NCI-H345 (cell line): ENCODE data around the gene CD24.
"Not testable (repeated sequence)": the region's sequence is repeated elsewhere in the genome, so short reads cannot be mapped to it uniquely, and the experiment has no call there.

ENCODE experiments used
- DNase-seq: peaks from one replicate; lab custom pipeline; 2025; lab: John Stamatoyannopoulos, UW

Gene CD24

GRCh38 chr6:106974336-106974998 is at the start of gene CD24:
TSS of gene CD24 (minus strand) at chr6:106974729. CDS start at chr6:106974646, 83 bp downstream.
- DNase-seq = peak; percentile 83

- DNase-seq = no peak
Measured at GRCh38 chr6:107021446-107022185, 47.1 kb upstream of the CD24 start.

- no peak for DNase-seq
Measured at GRCh38 chr6:107020239-107020638, 45.7 kb upstream of the CD24 start.

GRCh38 chr6:107019628-107020027 is 45.1 kb upstream of the CD24 start:
- not testable (repeated sequence) for DNase-seq

GRCh38 chr6:107019047-107019446 is 44.5 kb upstream of the CD24 start:
- DNase-seq = no peak

GRCh38 chr6:107009499-107009898 is 35.0 kb upstream of the CD24 start:
- DNase-seq = no peak

- peak; percentile 62 for DNase-seq
Measured at GRCh38 chr6:106997392-106998158, 23.0 kb upstream of the CD24 start.

GRCh38 chr6:106995640-106996039 is 21.1 kb upstream of the CD24 start:
- no peak for DNase-seq

- DNase-seq = not testable (repeated sequence)
Measured at GRCh38 chr6:106989737-106990136, 15.2 kb upstream of the CD24 start.

GRCh38 chr6:106988664-106989063 is 14.1 kb upstream of the CD24 start:
- DNase-seq = no peak

GRCh38 chr6:106981926-106982325 is 7.4 kb upstream of the CD24 start:
- no peak for DNase-seq

- DNase-seq = no peak
Measured at GRCh38 chr6:106980926-106981325, 6.4 kb upstream of the CD24 start.

- DNase-seq = peak; percentile 82
Measured at GRCh38 chr6:106979435-106979884, 4.9 kb upstream of the CD24 start.

GRCh38 chr6:106977246-106977645 is 2.7 kb upstream of the CD24 start:
- DNase-seq = no peak

- DNase-seq = no peak
Measured at GRCh38 chr6:106976270-106976669, 1.7 kb upstream of the CD24 start.

GRCh38 chr6:106975738-106976064 is 1.2 kb upstream of the CD24 start:
- no peak for DNase-seq

GRCh38 chr6:106974999-106975737 is 639 bp upstream of the CD24 start:
- peak; percentile 79 for DNase-seq

GRCh38 chr6:106973836-106974335 is 643 bp downstream of the CD24 start:
- DNase-seq = peak; percentile 57

GRCh38 chr6:106973018-106973835 is 1.3 kb downstream of the CD24 start:
- DNase-seq = peak; percentile 53

- DNase-seq = peak; percentile 72
Measured at GRCh38 chr6:106972500-106972899, 2.0 kb downstream of the CD24 start.

- DNase-seq = not testable (repeated sequence)
Measured at GRCh38 chr6:106970769-106971168, 3.8 kb downstream of the CD24 start.
